Testis (tissue), 5 donors: Measurements from ENCODE around the gene PLXNA1. TPM values are rescaled to one million over a fixed set of nuclear protein-coding genes. Genes with fewer than 3 reads are reported as not detected.
A peak's percentile ranks its signal among the peaks of the same experiment; 100 is the strongest.

Experiments
- DNase-seq: peaks from one replicate; pipeline ENCODE4 v3.0.0-alpha.2; 2019
- H3K27ac ChIP-seq, 2 donors: fragments of 200-600 bp; sonication (generic); one replicate each; pipeline ENCODE4 v1.5.1; 2019
- H3K27me3 ChIP-seq: fragments of 200-600 bp; sonication (generic); one replicate; pipeline ENCODE4 v1.5.1; 2019
- H3K36me3 ChIP-seq: fragments of 200-600 bp; sonication (generic); one replicate; pipeline ENCODE4 v1.5.1; 2017; ENCODE audit warnings: low read depth; ENCODE audit errors: missing control alignments
- H3K4me1 ChIP-seq: fragments of 200-600 bp; sonication (generic); one replicate; pipeline ENCODE4 v1.5.1; 2019
- H3K4me3 ChIP-seq, 2 donors: fragments of 200-600 bp; sonication (generic); one replicate each; pipeline ENCODE4 v1.5.1; 2017 to 2019
- H3K9me3 ChIP-seq: fragments of 200-600 bp; sonication (generic); one replicate; pipeline ENCODE4 v1.5.1; 2017
- POLR2A ChIP-seq: fragments of 450-650 bp; IDR thresholded peaks from one replicate; pipeline ENCODE4 v1.6.1; 2017; ENCODE audit warnings: antibody characterized with exemption, mild to moderate bottlenecking, moderate library complexity
- WGBS, 2 donors: methylation state at CpG; one replicate each; pipeline ENCODE4 v1.1.5; 2018; 5-methylcytosine and 5-hydroxymethylcytosine counted together
- intact Hi-C: fragments of 100-400 bp; cut with DNase I; formaldehyde crosslinking; loops from one replicate; pipeline ENCODE4 v1.15.1; 2023; ENCODE audit warnings: low total_unique reads
- long read RNA-seq, 2 donors: transcript quantifications; one replicate each; lab custom pipeline, GENCODE V29; 2026
- polyA plus RNA-seq: library from polyadenylated mRNA; stranded (reverse); fragments of 350-450 nt; fragmentation: Illumina TruSeq; extraction: RNeasy Lipid Tissue Mini Kit (QIAGEN cat#74804); gene quantifications from one replicate; pipeline ENCODE4 v1.2.3, GENCODE V29; 2014; ENCODE audit warnings: low read depth, low replicate concordance; ENCODE audit not compliant: insufficient read depth
- total RNA-seq, 2 donors: library from RNA; depleted of rRNA; stranded (reverse); fragments of >200 nt; gene quantifications; one replicate each; pipeline ENCODE4 v1.2.3, GENCODE V29; 2016
- TF ChIP-seq, protein P1 (sequence below), 3 experiments: fragments of 450-650 bp in 2 of 3; fragments of 200-600 bp in 1 of 3; sonication (generic) in 1 of 3; IDR thresholded peaks; one replicate each; pipeline ENCODE4 v1.5.1; 2016 to 2019; ENCODE audit warnings: antibody characterized with exemption in 3 of 3, mild to moderate bottlenecking in 2 of 3, moderate library complexity in 1 of 3

PLXNA1 gene
- 10 to 100 TPM; 65.8 to 79.7 TPM for total RNA-seq
- polyA plus RNA-seq = 29.3 TPM
- long read RNA-seq, donor 1 = 0 reads
- long read RNA-seq, donor 2 = 0 reads

DNA sequence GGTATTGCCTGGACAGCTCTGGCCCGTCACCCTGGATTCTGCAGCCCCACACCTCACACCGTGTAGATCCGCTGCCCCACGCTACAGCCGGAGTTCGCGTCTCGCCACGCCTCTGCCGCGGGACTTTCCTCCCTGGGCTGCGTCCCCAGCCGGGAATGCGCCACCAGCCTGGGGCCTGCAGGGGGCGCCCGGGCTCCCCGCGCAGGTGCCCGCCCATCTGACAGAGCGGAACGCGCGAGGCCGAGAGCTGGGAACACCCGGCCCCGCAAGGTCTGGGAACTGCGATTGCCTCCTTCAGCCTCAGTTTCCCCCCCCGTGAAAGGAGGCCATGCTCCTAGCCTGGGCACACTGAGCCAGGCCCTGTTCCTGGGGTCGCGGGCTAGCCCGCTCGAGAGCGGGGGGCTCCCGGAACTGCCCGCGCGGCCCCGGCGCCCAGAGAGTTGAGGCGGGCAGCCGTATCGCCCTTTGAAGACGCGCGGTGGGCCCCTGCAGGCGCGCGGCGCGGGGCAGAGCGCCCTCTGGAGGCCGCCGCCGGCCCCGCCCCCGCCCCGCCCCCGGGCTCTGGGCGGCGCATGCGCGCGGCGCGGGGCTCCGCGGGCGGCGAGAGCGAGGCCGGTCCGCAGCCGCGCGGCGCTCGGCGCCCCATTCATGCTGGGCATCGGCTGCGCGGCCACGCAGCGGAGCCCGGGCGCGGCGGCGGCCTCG, at the start of gene PLXNA1:
Gene PLXNA1, plus strand, starts transcription at position 645 of the 705 bp plus-strand sequence. CDS start 5,479 bp downstream, outside the sequence.
- Histone ChIP-seq H3K27me3 (no peaks in the 10 kb centered on the region), H3K27ac (peak within 1 kb of the TSS; percentile 39 to 66), H3K36me3 (no peaks in the 10 kb centered on the region), H3K4me3 (peak within 1 kb of the TSS; percentile 77 to 79), H3K4me1 (peaks cover 20% of the 10 kb centered on the region), H3K9me3 (no peaks in the 10 kb centered on the region)
- peak; percentile 77 for DNase-seq
- WGBS, 2 donors = 0 to 3% methylated on average over 6 to 65 of the region's 89 CpGs
- TF ChIP-seq, protein P1, sequence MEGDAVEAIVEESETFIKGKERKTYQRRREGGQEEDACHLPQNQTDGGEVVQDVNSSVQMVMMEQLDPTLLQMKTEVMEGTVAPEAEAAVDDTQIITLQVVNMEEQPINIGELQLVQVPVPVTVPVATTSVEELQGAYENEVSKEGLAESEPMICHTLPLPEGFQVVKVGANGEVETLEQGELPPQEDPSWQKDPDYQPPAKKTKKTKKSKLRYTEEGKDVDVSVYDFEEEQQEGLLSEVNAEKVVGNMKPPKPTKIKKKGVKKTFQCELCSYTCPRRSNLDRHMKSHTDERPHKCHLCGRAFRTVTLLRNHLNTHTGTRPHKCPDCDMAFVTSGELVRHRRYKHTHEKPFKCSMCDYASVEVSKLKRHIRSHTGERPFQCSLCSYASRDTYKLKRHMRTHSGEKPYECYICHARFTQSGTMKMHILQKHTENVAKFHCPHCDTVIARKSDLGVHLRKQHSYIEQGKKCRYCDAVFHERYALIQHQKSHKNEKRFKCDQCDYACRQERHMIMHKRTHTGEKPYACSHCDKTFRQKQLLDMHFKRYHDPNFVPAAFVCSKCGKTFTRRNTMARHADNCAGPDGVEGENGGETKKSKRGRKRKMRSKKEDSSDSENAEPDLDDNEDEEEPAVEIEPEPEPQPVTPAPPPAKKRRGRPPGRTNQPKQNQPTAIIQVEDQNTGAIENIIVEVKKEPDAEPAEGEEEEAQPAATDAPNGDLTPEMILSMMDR (IDR thresholded peaks at IDR 0.05) = peak; percentile 85 to 87 (median 87)
- no peak for TF ChIP-seq POLR2A
- intact Hi-C loops = loop anchor here (5.0 to 10.0 kb wide), 2 partner anchors 230 to 308 kb away; no protein-coding TSS in a partner anchor

DNA sequence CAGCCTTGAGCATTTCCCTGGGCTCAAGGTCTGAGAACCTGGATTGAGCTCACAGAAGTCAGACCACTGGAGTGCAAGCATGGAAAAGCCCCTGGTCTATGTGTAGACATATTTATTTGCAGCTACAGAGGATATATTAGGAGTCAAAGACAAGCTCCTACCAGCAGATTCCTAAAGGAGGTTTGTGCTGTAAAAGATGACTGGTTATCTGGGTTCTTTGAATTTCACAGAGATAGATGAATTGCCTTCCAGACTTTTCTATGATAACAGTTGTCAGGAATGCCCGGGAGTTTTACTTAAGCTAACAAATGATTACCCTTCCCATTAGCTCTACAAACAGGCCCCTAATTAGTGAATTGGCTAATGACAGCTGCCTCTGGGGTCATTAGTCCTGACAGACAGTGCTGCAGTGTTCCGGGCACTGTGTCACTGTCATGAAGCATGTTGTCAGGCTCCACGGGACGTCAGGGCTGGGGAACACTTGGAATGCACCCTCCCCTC, 48.8 kb upstream of the PLXNA1 start:
- no peaks in the 10 kb centered on the region for H3K9me3 ChIP-seq
- peaks cover 6% of the 10 kb centered on the region for H3K4me1 ChIP-seq
- no peak overlapping the region for H3K27ac ChIP-seq
- H3K4me3 ChIP-seq = no peak overlapping the region
- H3K27me3 ChIP-seq = no peaks in the 10 kb centered on the region
- DNase-seq = no peak
- WGBS, 2 donors = 70 to 89% methylated on average over 4 of the region's 4 CpGs
- intact Hi-C loops = no loop called here
- no peaks in the 10 kb centered on the region for H3K36me3 ChIP-seq
- TF ChIP-seq POLR2A = no peak
- TF ChIP-seq, protein P1 (IDR thresholded peaks at IDR 0.05) = no peak

DNA sequence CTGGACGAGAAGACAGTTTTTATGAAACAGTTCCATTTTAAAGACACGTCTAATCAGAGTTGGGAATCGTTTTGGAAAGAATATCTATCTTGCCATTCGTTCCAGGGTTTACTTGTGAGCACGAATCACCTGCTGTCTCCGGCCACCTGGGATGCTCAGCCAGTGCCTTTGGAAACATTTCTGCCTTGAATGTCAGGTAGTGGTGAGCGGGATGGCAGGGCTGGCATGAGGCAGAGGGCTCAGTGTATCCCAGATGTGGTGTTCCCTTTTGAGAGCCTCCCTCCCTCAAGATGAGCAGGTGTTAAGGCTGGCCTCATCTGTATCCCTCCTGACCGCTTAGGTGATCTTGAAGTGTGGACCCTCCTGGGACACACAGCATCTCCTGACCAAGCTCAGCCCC, 47.9 kb upstream of the PLXNA1 start:
- Histone ChIP-seq H3K4me1 (peaks cover 6% of the 10 kb centered on the region), H3K4me3 (no peak overlapping the region), H3K27me3 (no peaks in the 10 kb centered on the region), H3K27ac (no peak overlapping the region), H3K36me3 (no peaks in the 10 kb centered on the region), H3K9me3 (no peaks in the 10 kb centered on the region)
- intact Hi-C loops = no loop called here
- WGBS, 2 donors = 89 to 95% methylated on average over 8 of the region's 8 CpGs
- DNase-seq = no peak
- TF ChIP-seq POLR2A = no peak
- TF ChIP-seq, protein P1 (IDR thresholded peaks at IDR 0.05) = no peak

DNA sequence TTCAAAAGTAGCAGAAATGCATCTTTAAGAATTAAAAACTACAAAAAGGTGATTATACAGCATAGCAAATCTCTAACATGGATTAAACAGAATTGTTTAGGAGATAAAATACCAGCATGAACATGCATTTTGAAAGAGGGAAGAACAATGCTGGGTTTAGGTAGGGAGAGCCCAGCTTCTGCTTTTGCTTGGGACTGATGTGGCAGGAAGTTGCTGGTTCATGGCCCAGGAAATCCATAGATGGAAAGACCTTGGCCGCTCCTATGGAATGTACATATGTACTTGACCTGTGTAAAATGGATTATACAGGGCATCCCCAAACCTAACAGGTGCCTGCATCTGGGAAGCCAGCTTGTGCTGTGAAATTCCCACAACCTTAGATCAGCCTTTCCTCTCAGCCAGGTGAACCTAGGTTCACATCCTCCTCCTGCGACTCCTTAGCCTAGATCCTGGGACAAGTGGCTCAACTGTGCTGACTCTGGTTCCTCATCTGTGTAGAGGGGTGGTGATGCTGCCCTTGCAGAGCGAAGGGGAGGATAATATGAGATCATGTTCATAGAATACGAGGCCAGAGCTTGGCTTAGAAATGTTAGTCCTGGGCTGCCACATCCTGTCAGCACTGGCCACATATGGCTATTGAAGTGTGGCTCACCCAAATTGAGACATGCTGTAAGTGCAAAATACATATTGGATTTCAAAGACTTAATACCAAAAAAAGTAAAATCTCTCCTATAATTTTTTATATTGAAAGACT, 47.0 kb upstream of the PLXNA1 start:
- intact Hi-C loops = no loop called here
- 91 to 96% methylated on average over 4 of the region's 4 CpGs for WGBS, 2 donors
- Histone ChIP-seq H3K27ac (no peak overlapping the region), H3K4me1 (peaks cover 6% of the 10 kb centered on the region), H3K9me3 (no peaks in the 10 kb centered on the region), H3K36me3 (no peaks in the 10 kb centered on the region), H3K4me3 (no peak overlapping the region), H3K27me3 (no peaks in the 10 kb centered on the region)
- no peak for TF ChIP-seq POLR2A
- TF ChIP-seq, protein P1 (IDR thresholded peaks at IDR 0.05) = no peak
- no peak for DNase-seq
